ENCODE measurements around the gene DMKN. TPM values are rescaled to one million over a fixed set of nuclear protein-coding genes. Genes with fewer than 3 reads are reported as not detected.

DMKN gene
- total and polyA plus RNA-seq, 5 donors: 9.1 to 23.4 (median 20.4) TPM

DNA sequence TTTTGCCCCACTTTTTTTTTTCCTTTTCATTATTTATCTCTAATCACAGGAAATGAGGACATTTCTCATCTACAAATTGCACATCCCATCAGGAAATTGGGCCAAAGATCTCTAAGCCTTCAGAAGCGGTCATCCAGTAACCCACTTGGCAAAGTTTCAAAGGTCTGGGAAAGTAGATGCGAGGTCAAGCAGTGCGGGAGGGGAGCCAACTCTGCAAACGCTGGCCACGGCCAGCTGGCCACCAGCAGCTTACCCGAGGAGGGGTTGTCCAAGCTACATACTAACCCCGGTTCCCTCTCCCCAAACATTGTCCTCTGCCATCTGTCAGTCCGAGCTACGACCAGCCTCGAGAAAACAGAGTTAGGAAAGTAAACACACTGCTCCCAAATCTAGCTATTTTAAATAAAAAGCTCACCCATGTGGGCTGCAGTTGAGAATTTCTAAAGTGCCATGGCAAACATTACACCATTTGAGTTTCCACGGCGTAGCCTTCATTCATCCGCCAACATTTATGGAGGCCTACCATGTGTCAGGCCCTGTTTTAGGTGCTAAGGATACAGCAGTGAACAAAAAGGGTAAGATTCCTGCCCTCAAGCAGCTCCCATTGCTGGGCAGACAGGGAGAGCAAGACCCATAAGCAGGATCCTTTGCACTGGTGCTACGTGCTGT, 53.9 kb downstream of the DMKN start:
- H3K4me1 ChIP-seq (ENCODE audit: control insufficient read depth, insufficient read depth, low read length): peaks cover 10% of the 10 kb centered on the region
- ATAC-seq: peak; percentile 50 to 80
- no peak overlapping the region for H3K4me3 ChIP-seq (ENCODE audit: low read length)
- no peak overlapping the region for H3K27ac ChIP-seq (ENCODE audit: low read length)
- intact Hi-C loops (cut with DNase I): loop anchor here in 1 of 4 donors (10.0 kb wide), 1 partner anchor 105 kb away; the partner anchor contains the start of gene FFAR3
- peak; percentile 68 to 88 (median 70) for DNase-seq
- no peaks in the 10 kb centered on the region for H3K27me3 ChIP-seq (ENCODE audit: control insufficient read depth, insufficient read depth)
- 30% methylated on average over 14 of the region's 14 CpGs for WGBS
- no peaks in the 10 kb centered on the region for H3K9me3 ChIP-seq (ENCODE audit: control insufficient read depth, low read length)

DNA sequence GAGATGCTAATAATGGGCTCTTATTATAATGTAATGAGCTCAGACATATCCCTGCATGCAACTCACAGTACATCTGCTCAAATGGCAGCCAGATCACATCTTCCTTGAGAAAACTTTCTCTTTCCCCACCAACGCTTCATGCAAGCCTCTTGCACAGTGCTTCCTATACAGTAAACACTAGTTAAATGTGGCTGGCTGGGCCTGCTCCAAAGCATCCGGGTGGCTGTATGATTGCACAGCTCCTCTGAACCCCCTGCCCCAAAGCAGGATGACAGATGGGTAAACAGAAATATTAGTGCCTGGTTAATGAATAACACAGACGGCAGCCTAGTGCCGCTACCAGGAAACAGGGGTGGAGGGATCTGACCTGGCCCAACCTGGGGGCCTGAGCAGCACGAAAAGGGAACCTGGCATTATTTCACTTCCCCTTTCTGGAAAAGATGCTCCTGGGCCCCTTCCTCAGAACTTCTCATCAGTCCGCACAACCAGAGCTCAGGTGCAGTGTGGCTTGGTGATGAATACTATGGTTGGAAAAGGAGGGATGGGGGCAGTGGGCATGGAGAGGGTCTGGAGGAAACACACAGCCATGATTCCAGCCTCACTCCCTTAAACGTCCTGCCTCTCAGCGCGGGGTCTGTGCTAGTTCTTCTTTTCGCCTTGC, 54.6 kb downstream of the DMKN start:
- intact Hi-C loops (cut with DNase I): no loop called here
- H3K27ac ChIP-seq (ENCODE audit: low read length): peak overlapping the region; percentile 12

DNA sequence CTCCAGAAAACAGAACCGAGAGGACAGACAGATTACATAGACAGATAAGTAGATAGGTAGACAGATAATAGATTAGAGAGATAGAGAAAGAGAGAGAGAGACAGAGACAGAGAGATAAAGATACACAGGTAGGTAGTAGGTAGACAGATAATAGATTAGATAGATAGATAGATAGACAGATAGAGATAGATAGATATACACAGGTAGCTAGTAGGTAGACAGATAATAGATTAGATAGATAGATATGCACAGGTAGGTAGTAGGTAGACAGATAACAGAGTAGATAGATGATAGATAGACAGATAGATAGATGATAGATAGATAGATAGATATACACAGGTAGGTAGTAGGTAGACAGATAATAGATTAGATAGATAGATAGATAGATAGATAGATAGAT, 55.3 kb downstream of the DMKN start:
- DNase-seq (no peak), ATAC-seq (no peak)
- 60% methylated on average over 1 of the region's 1 CpG for WGBS
- peaks cover 10% of the 10 kb centered on the region for H3K4me1 ChIP-seq (ENCODE audit: control insufficient read depth, insufficient read depth, low read length)
- no peak overlapping the region for H3K4me3 ChIP-seq (ENCODE audit: low read length)
- H3K9me3 ChIP-seq (ENCODE audit: control insufficient read depth, low read length): no peaks in the 10 kb centered on the region
- intact Hi-C loops (cut with DNase I): no loop called here
- no peak overlapping the region for H3K27ac ChIP-seq (ENCODE audit: low read length)
- no peaks in the 10 kb centered on the region for H3K27me3 ChIP-seq (ENCODE audit: control insufficient read depth, insufficient read depth)

More for the DNA sequence above, 54.6 kb downstream of the DMKN start:
- WGBS: 34% methylated on average over 10 of the region's 10 CpGs
- Histone ChIP-seq H3K4me3 (ENCODE audit: low read length) (no peak overlapping the region), H3K27me3 (ENCODE audit: control insufficient read depth, insufficient read depth) (no peaks in the 10 kb centered on the region), H3K9me3 (ENCODE audit: control insufficient read depth, low read length) (no peaks in the 10 kb centered on the region), H3K4me1 (ENCODE audit: control insufficient read depth, insufficient read depth, low read length) (peaks cover 10% of the 10 kb centered on the region)
- ATAC-seq (peak in 1 of 2 donors; percentile 8), DNase-seq (no peak)

DNA sequence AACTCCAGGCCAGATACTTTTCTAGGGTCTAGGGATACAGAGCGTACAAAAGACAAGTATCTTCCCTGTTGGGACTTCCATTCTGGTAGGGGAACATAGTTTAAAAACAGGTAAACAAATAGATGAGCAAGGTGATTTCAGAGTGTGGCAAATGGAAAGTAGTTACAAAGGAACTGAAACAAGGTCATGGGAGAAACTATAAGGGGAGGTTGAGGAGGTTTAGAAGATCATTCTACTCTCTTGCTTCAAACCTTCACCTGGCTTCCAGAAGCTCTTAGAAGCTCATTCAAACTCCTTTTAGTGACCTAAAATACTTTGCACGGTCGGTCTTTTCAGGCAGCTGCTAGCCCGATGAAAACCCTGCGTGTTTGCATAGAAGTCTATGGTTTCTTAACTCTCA, 56.3 kb downstream of the DMKN start:
- intact Hi-C loops (cut with DNase I): no loop called here
- Histone ChIP-seq H3K27me3 (ENCODE audit: control insufficient read depth, insufficient read depth) (no peaks in the 10 kb centered on the region), H3K4me1 (ENCODE audit: control insufficient read depth, insufficient read depth, low read length) (peaks cover 6% of the 10 kb centered on the region), H3K9me3 (ENCODE audit: control insufficient read depth, low read length) (no peaks in the 10 kb centered on the region), H3K27ac (ENCODE audit: low read length) (no peak overlapping the region), H3K4me3 (ENCODE audit: low read length) (no peak overlapping the region)
- DNase-seq (no peak), ATAC-seq (no peak)
- WGBS: 94% methylated on average over 5 of the region's 5 CpGs

DNA sequence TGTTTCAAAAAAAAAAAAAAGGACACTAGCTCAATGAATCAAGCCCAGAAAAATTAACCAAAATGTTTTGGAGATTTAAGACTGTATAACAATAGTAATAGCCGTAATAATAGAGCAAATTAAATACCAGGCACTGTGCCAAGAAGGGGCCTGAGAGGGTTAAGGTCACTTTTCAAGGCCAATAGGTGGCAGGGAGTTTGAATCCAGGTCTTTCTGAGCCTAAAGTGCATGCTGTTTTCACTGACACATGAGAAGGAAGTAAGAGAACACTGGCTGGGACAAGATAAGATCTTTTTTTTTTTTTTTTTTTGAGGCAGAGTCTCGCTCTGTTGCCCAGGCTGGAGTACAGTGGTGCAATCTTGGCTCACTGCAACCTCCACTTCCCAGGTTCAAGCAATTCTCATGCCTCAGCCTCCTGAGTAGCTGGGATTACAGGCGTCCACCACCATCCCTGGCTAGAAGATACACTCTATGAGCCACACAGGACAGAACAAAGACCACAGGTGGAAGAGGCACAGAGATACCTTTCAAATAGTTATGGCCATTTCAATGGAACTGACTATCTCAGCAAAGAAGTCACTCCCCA, 57.7 kb downstream of the DMKN start:
- Histone ChIP-seq H3K9me3 (ENCODE audit: control insufficient read depth, low read length) (no peaks in the 10 kb centered on the region), H3K4me1 (ENCODE audit: control insufficient read depth, insufficient read depth, low read length) (peaks cover 6% of the 10 kb centered on the region), H3K4me3 (ENCODE audit: low read length) (no peak overlapping the region), H3K27ac (ENCODE audit: low read length) (no peak overlapping the region), H3K27me3 (ENCODE audit: control insufficient read depth, insufficient read depth) (no peaks in the 10 kb centered on the region)
- ATAC-seq (no peak), DNase-seq (no peak)
- intact Hi-C loops (cut with DNase I): no loop called here
- 75% methylated on average over 3 of the region's 3 CpGs for WGBS

DNA sequence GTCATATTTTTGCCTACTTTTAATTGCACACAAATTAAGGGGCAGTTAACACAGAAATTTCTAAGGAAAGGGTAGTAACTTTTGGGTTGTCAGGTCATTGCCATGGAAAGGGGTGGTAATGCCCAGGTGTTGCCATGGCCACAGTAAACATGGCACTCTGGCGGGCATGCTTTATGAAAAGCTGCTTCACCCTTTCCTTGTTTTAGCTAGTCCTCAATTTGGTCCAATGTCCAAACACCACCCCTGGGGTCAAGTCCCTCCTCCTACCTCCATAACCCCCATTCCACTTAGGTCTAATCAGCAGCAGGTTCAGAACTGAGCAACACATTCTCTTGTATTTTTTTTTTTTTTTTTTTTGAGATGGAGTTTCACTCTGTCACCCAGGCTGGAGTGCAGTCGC, 58.8 kb downstream of the DMKN start:
- 92% methylated on average over 2 of the region's 2 CpGs for WGBS
- H3K27ac ChIP-seq (ENCODE audit: low read length): no peak overlapping the region
- DNase-seq (no peak), ATAC-seq (no peak)
- H3K9me3 ChIP-seq (ENCODE audit: control insufficient read depth, low read length): no peaks in the 10 kb centered on the region
- H3K27me3 ChIP-seq (ENCODE audit: control insufficient read depth, insufficient read depth): no peaks in the 10 kb centered on the region
- intact Hi-C loops (cut with DNase I): no loop called here
- H3K4me1 ChIP-seq (ENCODE audit: control insufficient read depth, insufficient read depth, low read length): peaks cover 6% of the 10 kb centered on the region
- no peak overlapping the region for H3K4me3 ChIP-seq (ENCODE audit: low read length)

DNA sequence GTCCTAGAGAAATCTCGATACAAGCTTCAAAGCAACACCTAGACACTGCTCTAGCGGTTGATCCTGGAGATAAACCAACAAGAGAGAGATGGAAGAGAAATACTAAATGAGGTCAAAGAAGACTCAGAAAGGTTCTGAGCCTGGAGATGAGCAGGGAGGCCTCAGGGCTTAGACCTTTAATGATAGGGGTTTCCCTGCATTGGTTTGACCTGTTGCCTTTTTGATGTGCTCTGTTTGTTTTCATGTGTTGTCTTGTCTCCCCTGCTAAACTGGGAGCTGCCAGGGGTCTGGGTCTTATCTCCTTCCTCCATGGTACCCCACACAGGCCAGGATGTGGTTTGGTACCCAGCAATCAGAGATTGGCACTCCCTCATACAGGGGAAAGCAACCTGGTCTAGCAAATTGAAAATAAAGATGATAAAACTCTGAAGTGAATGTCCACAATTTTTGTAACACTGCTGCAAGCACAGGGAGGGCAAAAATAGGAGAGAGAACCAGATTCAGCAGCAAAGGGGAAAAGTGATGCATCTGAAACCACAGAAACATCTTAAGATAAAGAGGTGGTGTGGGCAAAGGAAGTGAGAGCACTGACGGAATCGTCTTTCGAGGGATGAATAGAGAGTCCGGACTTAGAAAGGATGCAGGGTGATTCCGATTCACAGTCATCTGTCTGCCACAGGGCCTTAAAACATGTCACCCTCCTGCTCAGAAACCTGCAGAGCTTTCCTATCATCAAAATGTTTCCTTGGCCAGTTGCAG, 61.9 kb downstream of the DMKN start:
- DNase-seq: no peak
- H3K4me1 ChIP-seq (ENCODE audit: control insufficient read depth, insufficient read depth, low read length): no peaks in the 10 kb centered on the region
- 75% methylated on average over 7 of the region's 7 CpGs for WGBS
- no peak overlapping the region for H3K4me3 ChIP-seq (ENCODE audit: low read length)
- no peak overlapping the region for H3K27ac ChIP-seq (ENCODE audit: low read length)
- ATAC-seq: no peak
- H3K9me3 ChIP-seq (ENCODE audit: control insufficient read depth, low read length): no peaks in the 10 kb centered on the region
- intact Hi-C loops (cut with DNase I): no loop called here
- no peaks in the 10 kb centered on the region for H3K27me3 ChIP-seq (ENCODE audit: control insufficient read depth, insufficient read depth)

DNA sequence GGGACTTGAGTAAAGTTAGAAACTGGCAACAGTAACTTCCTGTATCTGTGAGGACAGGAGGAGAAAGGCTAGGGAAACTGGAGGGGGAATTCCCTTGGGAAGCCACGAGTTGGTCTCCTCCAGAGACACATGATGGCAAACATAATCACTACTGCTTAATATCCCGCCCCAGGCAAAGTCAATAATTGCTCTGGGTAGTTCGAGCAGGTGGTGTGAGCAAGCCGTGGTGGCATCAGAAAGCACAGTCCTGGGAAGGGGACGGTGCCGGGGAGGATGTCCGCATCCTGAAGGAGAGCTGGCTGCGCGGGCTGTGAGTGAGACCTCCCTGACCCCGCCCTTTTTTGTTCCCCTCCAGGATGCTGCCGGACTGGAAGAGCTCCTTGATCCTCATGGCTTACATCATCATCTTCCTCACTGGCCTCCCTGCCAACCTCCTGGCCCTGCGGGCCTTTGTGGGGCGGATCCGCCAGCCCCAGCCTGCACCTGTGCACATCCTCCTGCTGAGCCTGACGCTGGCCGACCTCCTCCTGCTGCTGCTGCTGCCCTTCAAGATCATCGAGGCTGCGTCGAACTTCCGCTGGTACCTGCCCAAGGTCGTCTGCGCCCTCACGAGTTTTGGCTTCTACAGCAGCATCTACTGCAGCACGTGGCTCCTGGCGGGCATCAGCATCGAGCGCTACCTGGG, 63.9 kb downstream of the DMKN start:
- no peaks in the 10 kb centered on the region for H3K9me3 ChIP-seq (ENCODE audit: control insufficient read depth, low read length)
- ATAC-seq: no peak
- no peaks in the 10 kb centered on the region for H3K4me1 ChIP-seq (ENCODE audit: control insufficient read depth, insufficient read depth, low read length)
- no peak overlapping the region for H3K4me3 ChIP-seq (ENCODE audit: low read length)
- no peak for DNase-seq
- no peaks in the 10 kb centered on the region for H3K27me3 ChIP-seq (ENCODE audit: control insufficient read depth, insufficient read depth)
- WGBS: 67% methylated on average over 27 of the region's 27 CpGs
- H3K27ac ChIP-seq (ENCODE audit: low read length): no peak overlapping the region
- intact Hi-C loops (cut with DNase I): no loop called here

DNA sequence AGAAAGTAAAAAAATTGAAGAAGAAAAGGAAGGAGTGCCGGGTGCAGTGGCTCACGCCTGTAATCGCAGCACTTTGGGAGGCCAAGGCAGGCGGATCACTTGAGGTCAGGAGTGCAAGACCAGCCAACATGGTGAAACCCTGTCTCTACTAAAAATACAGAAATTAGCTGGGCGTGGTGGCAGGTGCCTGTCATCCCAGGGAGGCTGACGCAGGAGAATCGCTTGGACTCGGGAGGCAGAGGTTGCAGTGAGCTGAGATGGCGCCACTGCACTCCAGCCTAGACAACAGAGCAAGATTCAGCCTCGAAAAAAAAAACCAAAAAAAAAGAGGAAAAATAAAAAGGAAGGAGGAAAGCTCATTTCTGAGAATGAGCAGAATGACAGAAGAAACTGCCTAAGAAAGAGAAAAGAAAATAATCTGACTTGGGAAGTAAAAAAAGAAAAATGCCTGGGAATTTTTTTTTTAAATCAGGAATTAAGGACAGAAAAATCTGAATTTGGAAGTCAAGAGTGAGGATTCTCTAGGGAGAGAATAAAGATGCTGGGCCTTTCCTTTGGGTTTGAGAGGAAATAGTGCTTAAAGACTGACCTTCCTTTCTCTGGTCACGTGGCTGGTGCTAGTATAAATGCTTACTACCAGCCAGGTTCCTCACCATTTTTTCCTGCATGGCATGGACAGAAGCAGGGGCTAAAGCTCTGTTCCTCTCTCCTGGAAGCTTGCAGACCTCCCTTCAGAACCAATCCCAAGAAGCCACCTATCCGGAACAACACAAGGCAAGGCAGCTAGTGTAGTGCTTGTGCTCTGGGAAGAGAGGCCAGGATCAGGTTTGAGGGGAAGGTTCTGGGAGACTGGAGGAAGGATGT, 65.6 kb downstream of the DMKN start, which contains the start of gene FFAR2:
TSS of gene FFAR2 (plus strand) at position 652 of the 864 bp plus-strand sequence. CDS start 1,458 bp downstream, outside the sequence.
- no peaks in the 10 kb centered on the region for H3K4me1 ChIP-seq (ENCODE audit: control insufficient read depth, insufficient read depth, low read length)
- no peaks in the 10 kb centered on the region for H3K9me3 ChIP-seq (ENCODE audit: control insufficient read depth, low read length)
- no peaks in the 10 kb centered on the region for H3K27me3 ChIP-seq (ENCODE audit: control insufficient read depth, insufficient read depth)
- no peak within 1 kb of the TSS for H3K27ac ChIP-seq (ENCODE audit: low read length)
- no peak for DNase-seq
- intact Hi-C loops (cut with DNase I): no loop called here
- ATAC-seq: no peak
- 82% methylated on average over 12 of the region's 12 CpGs for WGBS
- no peak within 1 kb of the TSS for H3K4me3 ChIP-seq (ENCODE audit: low read length)
